ENCODE data around the gene MBLAC1.

MBLAC1 gene

GRCh38 chr7:100171087-100171681 lies 44.4 kb downstream of the MBLAC1 start:
- DNase-seq (ENCODE audit: low read depth, low spot score): no peak

- no peak for DNase-seq (ENCODE audit: low read depth, low spot score)
These were observed 45.1 kb downstream of the MBLAC1 start for GRCh38 chr7:100171840-100172239.

GRCh38 chr7:100173806-100174495 lies 47.2 kb downstream of the MBLAC1 start:
- no peak for DNase-seq (ENCODE audit: low read depth, low spot score)

- no peak for DNase-seq (ENCODE audit: low read depth, low spot score)
These were observed 47.8 kb downstream of the MBLAC1 start for GRCh38 chr7:100174582-100174981.

DNA sequence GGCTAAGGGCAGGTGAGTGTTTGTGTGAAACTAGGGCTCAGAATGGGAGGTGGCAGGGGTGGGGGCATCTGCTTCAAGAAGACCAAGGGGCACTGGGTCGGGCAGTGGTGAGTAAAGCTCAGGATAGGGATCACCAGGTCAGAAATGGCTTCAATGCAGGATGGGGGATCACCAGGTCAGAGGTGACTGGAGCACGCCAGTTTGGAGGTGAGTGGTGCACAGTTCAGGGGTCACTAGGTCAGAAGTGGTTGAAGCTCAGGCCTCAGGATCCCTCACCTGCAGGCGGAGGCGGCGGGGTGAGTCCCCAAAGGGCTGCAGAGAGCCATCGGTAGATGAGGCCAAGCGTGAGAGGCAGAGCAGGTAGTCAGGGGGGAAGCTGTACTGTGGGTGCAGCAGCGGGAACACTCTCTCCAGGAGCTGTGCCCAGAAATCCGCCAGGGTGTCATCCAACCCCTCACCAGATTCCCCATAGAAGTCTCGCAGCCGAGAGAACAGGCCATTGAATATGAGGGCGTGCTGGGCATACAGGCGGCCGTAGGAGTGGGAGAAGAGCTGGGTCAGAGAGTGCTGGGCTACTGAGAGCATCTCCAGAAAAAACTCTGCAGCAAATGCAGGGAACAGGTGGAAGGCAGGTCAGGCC lies 48.6 kb downstream of the MBLAC1 start:
- no peak for DNase-seq (ENCODE audit: low read depth, low spot score)

DNA sequence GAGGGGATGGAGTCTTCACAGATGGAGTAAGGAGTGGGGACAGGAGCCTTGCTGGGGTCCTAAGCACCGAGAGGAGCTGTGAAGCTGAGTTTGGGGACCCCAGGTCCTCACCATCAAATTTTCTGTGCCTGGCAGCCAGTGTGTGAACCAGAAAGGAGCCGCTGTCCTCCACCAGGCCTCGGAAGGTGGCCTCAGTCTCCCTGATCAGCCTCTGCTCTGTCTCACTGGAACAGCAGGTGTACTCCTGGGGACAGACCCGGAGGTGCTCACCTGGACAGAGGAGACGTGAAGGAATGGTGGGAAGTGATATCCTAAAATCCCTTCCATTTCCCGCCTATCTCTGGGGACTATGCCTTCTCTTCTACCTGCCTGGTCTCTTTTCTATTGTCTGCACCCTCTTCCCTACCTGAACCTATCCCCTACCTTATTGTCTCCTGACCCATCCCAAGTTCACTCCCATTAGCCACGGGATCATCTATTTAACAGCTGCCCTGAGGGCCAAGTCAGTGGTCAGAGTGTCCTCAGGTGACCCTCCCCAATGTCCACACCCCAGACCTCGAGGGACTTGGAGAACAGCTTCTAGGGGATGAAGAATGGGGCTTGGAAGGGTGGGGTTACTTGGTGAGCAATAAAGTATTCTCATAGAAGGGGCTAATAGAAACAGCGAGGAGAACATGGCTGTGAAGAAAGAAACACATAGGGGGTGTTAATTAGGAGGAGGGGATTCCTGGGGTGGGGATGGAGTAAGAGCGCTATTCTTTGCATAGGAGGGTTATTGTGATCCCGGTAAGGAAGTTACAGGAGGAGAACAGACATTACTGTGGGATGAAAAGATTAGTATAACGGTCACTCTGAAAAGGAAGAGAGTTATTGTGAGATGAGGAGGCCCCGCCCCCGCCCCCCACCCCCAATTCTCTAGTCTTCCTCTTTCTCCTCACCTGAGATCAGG lies 49.6 kb downstream of the MBLAC1 start:
- DNase-seq (ENCODE audit: low read depth, low spot score): no peak

DNA sequence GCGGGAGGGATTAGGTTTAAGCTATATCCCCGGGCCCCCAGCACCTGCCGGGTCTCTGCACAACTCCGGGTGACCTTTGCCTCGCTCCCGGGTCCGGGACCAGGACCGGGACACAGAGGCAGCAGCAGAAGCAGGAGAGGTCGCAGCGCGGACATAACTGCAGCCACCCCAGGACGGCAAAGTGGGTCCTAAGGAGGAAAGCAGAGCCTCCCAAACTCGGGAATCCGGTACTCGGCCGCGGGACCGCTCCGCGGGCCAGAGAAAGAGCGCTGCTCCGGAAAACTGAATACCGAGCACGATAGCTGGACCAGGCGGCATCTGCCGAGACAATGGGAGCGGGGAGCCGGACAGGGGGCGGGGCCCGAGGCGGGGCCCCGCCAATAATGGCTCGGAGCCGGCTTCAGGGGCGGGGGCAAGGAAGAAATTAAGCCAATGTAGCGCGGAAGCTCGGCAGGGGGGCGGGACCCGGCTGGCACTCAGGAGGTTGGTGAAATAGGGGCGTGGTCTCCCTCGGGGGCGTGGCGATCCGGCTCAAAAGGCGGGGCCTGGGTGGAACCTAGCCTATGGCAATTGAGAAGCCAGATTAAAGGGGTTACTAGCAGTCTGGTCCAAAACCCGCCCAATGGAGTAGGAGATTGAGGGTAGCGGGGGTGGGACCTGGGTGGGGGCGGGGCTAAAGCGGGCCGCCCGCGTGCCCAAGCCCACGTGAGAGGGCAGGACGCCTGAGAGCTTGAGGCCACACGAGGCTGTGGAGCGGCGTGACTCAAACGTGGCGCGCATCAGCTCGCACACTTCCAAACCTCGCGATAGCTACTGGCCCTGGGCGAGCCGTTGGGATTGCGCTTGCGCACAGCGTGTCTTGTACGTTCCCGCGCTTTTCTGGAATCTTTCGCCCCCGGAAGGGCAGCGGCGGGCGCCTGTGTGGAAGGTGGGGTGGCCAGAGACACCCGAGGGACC lies 50.6 kb downstream of the MBLAC1 start, which contains the start of the genes GPC2 and STAG3:
TSS of gene GPC2 (minus strand) at position 337 of the 957 bp plus-strand sequence. CDS start at position 155, 182 bp downstream.
TSS of gene STAG3 (plus strand) at position 874 of the 957 bp plus-strand sequence. CDS start 2,639 bp downstream, outside the sequence.
- DNase-seq (ENCODE audit: low read depth, low spot score): peak; percentile 93

All from smooth muscle cell of the brain vasculature (primary cell).